A549 treated with AZD2906 at 1 μM for 4 hours (cell line): Measurements from ENCODE around the gene PRAMEF5. TPM values are rescaled to one million over a fixed set of nuclear protein-coding genes. Genes with fewer than 3 reads are reported as not detected.

Experiments
- total RNA-seq: library from RNA; stranded (reverse); fragments of 200-300 nt; extraction: Qiagen RNA extraction; gene quantifications from 5 replicates; pipeline ENCODE4 v1.2.3, GENCODE V29; 2022

PRAMEF5 gene
- not detected in 5 replicates for total RNA-seq

GRCh38 chr1:13253898-13254297, at the start of gene PRAMEF5:
Gene PRAMEF5, plus strand, starts transcription at chr1:13254198. Its CDS starts 5,071 bp downstream, at chr1:13259269.

GRCh38 chr1:13225675-13226204, 28.3 kb upstream of the PRAMEF5 start, which contains the start of gene PRAMEF18:
Gene PRAMEF18, minus strand, starts transcription at chr1:13226154. Its CDS starts 48 bp downstream, at chr1:13226106.

GRCh38 chr1:13285037-13285436, 31.0 kb downstream of the PRAMEF5 start, which contains the start of gene PRAMEF8:
Gene PRAMEF8, minus strand, starts transcription at chr1:13285137. Its CDS starts 1,046 bp downstream, at chr1:13284091.

GRCh38 chr1:13303239-13303638, 49.2 kb downstream of the PRAMEF5 start, which contains the start of gene PRAMEF33:
Gene PRAMEF33, plus strand, starts transcription at chr1:13303539. Its CDS starts 2,416 bp downstream, at chr1:13305955.

Other genes starting within 250 kb of the PRAMEF5 start
- gene PRAMEF27, start 197.6 kb upstream of the PRAMEF5 start, total RNA-seq, result not detected in 5 replicates
- gene HNRNPCL3, start 193.4 kb upstream of the PRAMEF5 start, total RNA-seq, result not detected in 5 replicates
- not detected in 5 replicates for gene PRAMEF25, start 183.4 kb upstream of the PRAMEF5 start, total RNA-seq
- not detected in 5 replicates for gene HNRNPCL2, start 137.3 kb upstream of the PRAMEF5 start, total RNA-seq
- gene PRAMEF26, start 98.2 kb upstream of the PRAMEF5 start, total RNA-seq, result not detected in 5 replicates
- gene HNRNPCL4, start 88.6 kb upstream of the PRAMEF5 start, total RNA-seq, result not detected in 5 replicates
- not detected in 5 replicates for gene PRAMEF9, start 82.3 kb upstream of the PRAMEF5 start, total RNA-seq
- 0.07 TPM in 1 of 5 replicates, not detected in the others for gene PRAMEF13, start 52.8 kb upstream of the PRAMEF5 start, total RNA-seq
- not detected in 5 replicates for gene PRAMEF18, start 28.0 kb upstream of the PRAMEF5 start, total RNA-seq
- gene PRAMEF8, start 30.9 kb downstream of the PRAMEF5 start, total RNA-seq, result not detected in 5 replicates
- not detected in 5 replicates for gene PRAMEF33, start 49.3 kb downstream of the PRAMEF5 start, total RNA-seq
- not detected in 5 replicates for gene PRAMEF15, start 61.4 kb downstream of the PRAMEF5 start, total RNA-seq
- gene PRAMEF14, start 92.9 kb downstream of the PRAMEF5 start, total RNA-seq, result not detected in 5 replicates
- not detected in 5 replicates for gene PRAMEF19, start 117.7 kb downstream of the PRAMEF5 start, total RNA-seq
- not detected in 5 replicates for gene PRAMEF17, start 135.4 kb downstream of the PRAMEF5 start, total RNA-seq
- gene PRAMEF20, start 156.3 kb downstream of the PRAMEF5 start, total RNA-seq, result not detected in 5 replicates